Astrocyte (in vitro differentiated cells and primary cell): ENCODE results near the gene ADARB2. TPM values are rescaled to one million over a fixed set of nuclear protein-coding genes. Genes with fewer than 3 reads are reported as not detected.

Experiments
- DNase-seq: peaks from one replicate; pipeline ENCODE4 v3.0.0-alpha.2; 2010; ENCODE audit warnings: low read depth
- FAIRE-seq: peaks from 2 replicates; lab custom pipeline; 2011; peaks lifted over from hg19 to GRCh38; lab: Jason Lieb, UNC
- H2AFZ ChIP-seq: 2 replicates; pipeline ENCODE4 v1.6.0; 2012; ENCODE audit warnings: low read depth, low read length, inconsistent platforms
- H3K27ac ChIP-seq: 2 replicates; pipeline ENCODE4 v1.5.1; 2011; ENCODE audit warnings: low read depth, low read length, inconsistent platforms
- H3K27me3 ChIP-seq: 2 replicates; pipeline ENCODE4 v1.6.0; 2011; ENCODE audit warnings: low read length, inconsistent platforms; ENCODE audit not compliant: insufficient read depth
- H3K36me3 ChIP-seq: 2 replicates; pipeline ENCODE4 v1.5.1; 2011; ENCODE audit warnings: low read length, inconsistent platforms; ENCODE audit not compliant: insufficient read depth
- H3K4me1 ChIP-seq: 2 replicates; pipeline ENCODE4 v1.5.1; 2011; ENCODE audit warnings: low read length, inconsistent platforms; ENCODE audit not compliant: insufficient read depth
- H3K4me2 ChIP-seq: 2 replicates; pipeline ENCODE4 v1.6.0; 2012; ENCODE audit warnings: low read length, inconsistent platforms
- H3K4me3 ChIP-seq: 2 replicates; pipeline ENCODE4 v1.5.1; 2011; ENCODE audit warnings: low read depth, mild to moderate bottlenecking, low read length, inconsistent platforms; ENCODE audit not compliant: insufficient read depth
- H3K79me2 ChIP-seq: 2 replicates; pipeline ENCODE4 v1.6.0; 2012; ENCODE audit warnings: mild to moderate bottlenecking, low read length, inconsistent platforms; ENCODE audit not compliant: insufficient read depth
- H3K9ac ChIP-seq: 2 replicates; pipeline ENCODE4 v1.6.0; 2012; ENCODE audit warnings: mild to moderate bottlenecking, low read length, inconsistent platforms
- H3K9me3 ChIP-seq: 2 replicates; pipeline ENCODE4 v1.5.1; 2012; ENCODE audit warnings: low read depth, mild to moderate bottlenecking, low read length, inconsistent platforms; ENCODE audit not compliant: insufficient read depth
- H4K20me1 ChIP-seq: 2 replicates; pipeline ENCODE4 v1.6.0; 2012; ENCODE audit warnings: low read length, inconsistent platforms; ENCODE audit not compliant: insufficient read depth
- H3K27ac Mint-ChIP-seq: one replicate; pipeline ENCODE4 v1.8.0; 2021; ENCODE audit warnings: mild to moderate bottlenecking, mixed read lengths; ENCODE audit not compliant: unreplicated experiment
- H3K27me3 Mint-ChIP-seq: one replicate; pipeline ENCODE4 v1.8.0; 2021; ENCODE audit warnings: low read depth, mixed read lengths; ENCODE audit not compliant: unreplicated experiment
- H3K36me3 Mint-ChIP-seq: one replicate; pipeline ENCODE4 v1.8.0; 2021; ENCODE audit warnings: low read depth, mixed read lengths; ENCODE audit not compliant: unreplicated experiment
- H3K4me1 Mint-ChIP-seq: one replicate; pipeline ENCODE4 v1.8.0; 2021; ENCODE audit warnings: low read depth, mixed read lengths; ENCODE audit not compliant: unreplicated experiment
- H3K4me3 Mint-ChIP-seq: one replicate; pipeline ENCODE4 v1.8.0; 2021; ENCODE audit warnings: mild to moderate bottlenecking, moderate library complexity, mixed read lengths; ENCODE audit not compliant: unreplicated experiment
- H3K9me3 Mint-ChIP-seq: one replicate; pipeline ENCODE4 v1.8.0; 2021; ENCODE audit warnings: mild to moderate bottlenecking, mixed read lengths; ENCODE audit not compliant: unreplicated experiment
- EZH2 ChIP-seq: IDR thresholded peaks from 2 replicates; pipeline ENCODE4 v1.6.1; 2012; ENCODE audit warnings: mild to moderate bottlenecking, low read length, inconsistent platforms; ENCODE audit not compliant: insufficient read depth
- total RNA-seq: library from RNA; stranded (reverse); gene quantifications from 2 replicates; pipeline ENCODE4 v1.2.1, GENCODE V29; 2021
- TF ChIP-seq, protein P1 (sequence below): IDR thresholded peaks from 2 replicates; pipeline ENCODE4 v1.5.1; 2011; ENCODE audit warnings: low read depth, mild to moderate bottlenecking, inconsistent platforms, low read length, moderate library complexity; ENCODE audit not compliant: insufficient read depth

Gene ADARB2
- total RNA-seq, 1 donor from 2014 or later, result 0.18 TPM

GRCh38 chr10:1536341-1536740 lies 201.0 kb downstream of the ADARB2 start:
- no peak overlapping the region for H3K4me3 ChIP-seq
- H3K36me3 ChIP-seq, result no peaks in the 10 kb centered on the region
- no peaks in the 10 kb centered on the region for H3K79me2 ChIP-seq
- H3K9ac ChIP-seq, result no peak overlapping the region
- DNase-seq (no peak), FAIRE-seq (no peak)
- Mint-ChIP-seq H3K36me3 (no peaks in the 10 kb centered on the region), H3K27me3 (peaks cover 32% of the 10 kb centered on the region), H3K27ac (no peak overlapping the region), H3K4me3 (no peak overlapping the region), H3K9me3 (peaks cover 3% of the 10 kb centered on the region), H3K4me1 (no peaks in the 10 kb centered on the region)
- H4K20me1 ChIP-seq, result no peaks in the 10 kb centered on the region
- TF ChIP-seq, protein P1, sequence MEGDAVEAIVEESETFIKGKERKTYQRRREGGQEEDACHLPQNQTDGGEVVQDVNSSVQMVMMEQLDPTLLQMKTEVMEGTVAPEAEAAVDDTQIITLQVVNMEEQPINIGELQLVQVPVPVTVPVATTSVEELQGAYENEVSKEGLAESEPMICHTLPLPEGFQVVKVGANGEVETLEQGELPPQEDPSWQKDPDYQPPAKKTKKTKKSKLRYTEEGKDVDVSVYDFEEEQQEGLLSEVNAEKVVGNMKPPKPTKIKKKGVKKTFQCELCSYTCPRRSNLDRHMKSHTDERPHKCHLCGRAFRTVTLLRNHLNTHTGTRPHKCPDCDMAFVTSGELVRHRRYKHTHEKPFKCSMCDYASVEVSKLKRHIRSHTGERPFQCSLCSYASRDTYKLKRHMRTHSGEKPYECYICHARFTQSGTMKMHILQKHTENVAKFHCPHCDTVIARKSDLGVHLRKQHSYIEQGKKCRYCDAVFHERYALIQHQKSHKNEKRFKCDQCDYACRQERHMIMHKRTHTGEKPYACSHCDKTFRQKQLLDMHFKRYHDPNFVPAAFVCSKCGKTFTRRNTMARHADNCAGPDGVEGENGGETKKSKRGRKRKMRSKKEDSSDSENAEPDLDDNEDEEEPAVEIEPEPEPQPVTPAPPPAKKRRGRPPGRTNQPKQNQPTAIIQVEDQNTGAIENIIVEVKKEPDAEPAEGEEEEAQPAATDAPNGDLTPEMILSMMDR, result no peak
- no peak for TF ChIP-seq EZH2
- no peak overlapping the region for H2AFZ ChIP-seq
- H3K27ac ChIP-seq, result no peak overlapping the region
- peaks cover 8% of the 10 kb centered on the region for H3K9me3 ChIP-seq
- H3K4me2 ChIP-seq, result no peak overlapping the region
- no peaks in the 10 kb centered on the region for H3K27me3 ChIP-seq
- no peaks in the 10 kb centered on the region for H3K4me1 ChIP-seq

DNA sequence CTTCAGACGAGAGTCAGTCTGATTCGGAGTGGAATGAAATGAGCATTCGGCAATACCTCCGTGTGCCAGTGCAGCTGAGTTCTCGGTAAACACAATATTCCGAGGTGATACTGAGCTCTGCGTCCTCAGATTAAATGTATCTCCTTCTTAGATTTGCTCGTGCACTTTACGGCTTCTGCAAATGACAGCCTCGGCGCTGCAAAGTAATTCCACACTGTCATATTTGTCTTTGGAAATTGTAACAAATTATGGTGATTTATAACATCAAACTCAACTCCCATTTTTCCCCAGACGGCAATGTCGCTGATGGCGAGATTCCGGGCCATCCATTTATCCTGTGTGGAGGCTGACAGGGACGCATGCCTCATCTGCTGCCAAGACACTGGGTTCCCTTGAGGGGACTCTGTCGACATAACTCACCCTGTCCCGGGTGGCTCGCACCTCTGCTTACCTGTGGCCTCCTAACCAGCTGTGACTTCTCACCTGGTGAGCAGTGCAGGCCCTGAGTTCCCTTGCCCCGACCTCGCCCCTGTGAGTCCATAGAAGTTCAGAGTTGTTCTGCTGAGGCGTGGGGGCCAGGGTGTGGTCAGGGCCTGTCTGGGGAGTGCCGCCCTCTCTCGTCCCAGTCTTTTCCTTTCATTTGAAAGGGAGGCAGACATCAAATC lies 201.9 kb downstream of the ADARB2 start:
- no peak overlapping the region for H3K27ac Mint-ChIP-seq

DNA sequence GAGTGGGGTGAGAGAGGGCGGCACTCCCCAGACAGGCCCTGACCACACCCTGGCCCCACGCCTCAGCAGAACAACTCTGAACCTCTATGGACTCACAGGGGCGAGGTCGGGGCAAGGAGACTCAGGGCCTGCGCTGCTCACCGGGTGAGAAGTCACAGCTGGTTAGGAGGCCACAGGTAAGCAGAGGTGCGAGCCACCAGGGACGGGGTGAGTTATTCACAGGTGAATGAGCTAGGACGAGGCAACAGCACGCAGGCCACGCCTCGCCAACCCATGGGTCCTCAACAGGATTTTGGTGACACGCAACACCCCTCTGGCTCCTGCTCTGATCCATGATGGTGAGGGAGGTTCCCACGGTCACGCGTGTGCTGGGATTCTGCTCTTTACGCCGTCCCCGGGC lies 202.5 kb downstream of the ADARB2 start:
- H3K4me1 Mint-ChIP-seq, result no peaks in the 10 kb centered on the region
- no peaks in the 10 kb centered on the region for H3K36me3 ChIP-seq
- no peak for FAIRE-seq
- H3K9me3 Mint-ChIP-seq, result peaks cover 3% of the 10 kb centered on the region
- no peak overlapping the region for H3K4me3 ChIP-seq
- no peak overlapping the region for H3K27ac Mint-ChIP-seq
- H3K36me3 Mint-ChIP-seq, result no peaks in the 10 kb centered on the region
- H3K79me2 ChIP-seq, result no peaks in the 10 kb centered on the region
- no peak overlapping the region for H3K4me2 ChIP-seq
- DNase-seq, result no peak
- no peaks in the 10 kb centered on the region for H3K4me1 ChIP-seq
- peaks cover 44% of the 10 kb centered on the region for H3K27me3 Mint-ChIP-seq
- TF ChIP-seq, protein P1, result no peak
- TF ChIP-seq EZH2, result no peak
- H4K20me1 ChIP-seq, result no peaks in the 10 kb centered on the region
- H3K27ac ChIP-seq, result no peak overlapping the region
- no peak overlapping the region for H3K9ac ChIP-seq
- H2AFZ ChIP-seq, result no peak overlapping the region
- H3K4me3 Mint-ChIP-seq, result no peak overlapping the region
- no peaks in the 10 kb centered on the region for H3K27me3 ChIP-seq
- peaks cover 8% of the 10 kb centered on the region for H3K9me3 ChIP-seq

More for the DNA sequence above, 201.9 kb downstream of the ADARB2 start:
- no peak overlapping the region for H3K4me3 Mint-ChIP-seq
- peaks cover 8% of the 10 kb centered on the region for H3K9me3 ChIP-seq
- DNase-seq (no peak), FAIRE-seq (no peak)
- no peaks in the 10 kb centered on the region for H4K20me1 ChIP-seq
- H2AFZ ChIP-seq, result no peak overlapping the region
- H3K4me1 ChIP-seq, result no peaks in the 10 kb centered on the region
- H3K4me2 ChIP-seq, result no peak overlapping the region
- no peak overlapping the region for H3K4me3 ChIP-seq
- no peaks in the 10 kb centered on the region for H3K27me3 ChIP-seq
- H3K9ac ChIP-seq, result no peak overlapping the region
- H3K27me3 Mint-ChIP-seq, result peaks cover 40% of the 10 kb centered on the region
- no peaks in the 10 kb centered on the region for H3K36me3 Mint-ChIP-seq
- no peaks in the 10 kb centered on the region for H3K4me1 Mint-ChIP-seq
- no peaks in the 10 kb centered on the region for H3K79me2 ChIP-seq
- peaks cover 3% of the 10 kb centered on the region for H3K9me3 Mint-ChIP-seq
- no peak overlapping the region for H3K27ac ChIP-seq
- TF ChIP-seq EZH2, result no peak
- TF ChIP-seq, protein P1, result no peak
- no peaks in the 10 kb centered on the region for H3K36me3 ChIP-seq
